HG03066 (cell line): ENCODE data around the gene TET1.
"Not testable (repeated sequence)": the region's sequence is repeated elsewhere in the genome, so short reads cannot be mapped to it uniquely, and the experiment has no call there.

Source experiments
- ATAC-seq: cut with Tn5 transposase; IDR thresholded peaks from one replicate; pipeline ENCODE4 v1.9.1; 2021; ENCODE audit warnings: low read depth; ENCODE audit not compliant: unreplicated experiment

Gene TET1

GRCh38 chr10:68684413-68684812 is 124.3 kb downstream of the TET1 start:
- no peak for ATAC-seq

GRCh38 chr10:68696018-68696417 is 135.9 kb downstream of the TET1 start:
- ATAC-seq = no peak

GRCh38 chr10:68697106-68697505 is 137.0 kb downstream of the TET1 start:
- no peak for ATAC-seq

DNA sequence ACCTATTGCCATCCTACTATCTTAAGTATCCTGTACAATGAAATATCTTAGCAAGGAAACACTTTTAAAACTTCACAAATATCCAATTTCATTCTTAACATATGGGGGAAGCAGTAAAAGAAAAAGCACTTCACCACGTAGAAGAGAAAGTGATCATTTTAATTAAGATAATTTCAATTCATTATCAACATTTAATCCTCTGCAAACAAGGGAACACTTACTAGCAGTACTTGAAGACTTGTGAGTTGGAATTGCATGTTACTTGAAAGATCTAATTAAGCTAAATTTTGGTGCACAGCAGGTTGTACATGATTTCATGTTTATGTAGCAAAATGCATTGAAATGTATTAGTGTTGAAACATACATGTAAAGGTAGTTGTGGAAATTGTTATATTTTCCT is 140.1 kb downstream of the TET1 start:
- ATAC-seq = no peak

- ATAC-seq = no peak
These were observed 145.4 kb downstream of the TET1 start for GRCh38 chr10:68705548-68705947.

- not testable (repeated sequence) for ATAC-seq
These were observed 148.8 kb downstream of the TET1 start for GRCh38 chr10:68708987-68709386.

- ATAC-seq = not testable (repeated sequence)
These were observed 152.9 kb downstream of the TET1 start for GRCh38 chr10:68713065-68713464.

DNA sequence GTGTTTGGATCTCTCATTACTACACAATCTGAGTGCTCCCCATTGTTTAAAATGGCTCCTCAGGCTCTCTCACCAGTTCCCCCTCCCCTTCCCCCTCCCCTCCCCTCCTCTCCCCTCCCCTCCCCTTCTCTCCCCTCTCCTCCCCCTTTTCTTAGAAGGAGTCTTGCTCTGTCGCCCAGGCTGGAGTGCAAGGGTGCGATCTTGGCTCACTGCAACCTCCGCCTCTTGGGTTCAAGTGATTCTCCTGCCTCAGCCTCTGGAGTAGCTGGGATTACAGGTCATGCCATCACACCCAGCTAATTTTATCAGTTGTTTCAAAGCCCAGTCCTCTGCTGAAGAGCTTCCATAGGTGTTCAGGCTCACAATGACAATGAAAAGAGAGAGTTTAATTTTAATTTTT is 157.3 kb downstream of the TET1 start:
- no peak for ATAC-seq

GRCh38 chr10:68720793-68721672 is 160.9 kb downstream of the TET1 start, which contains the start of gene CCAR1:
TSS of gene CCAR1 (plus strand) at chr10:68721239. CDS start at chr10:68722505, 1,266 bp downstream.
- peak; percentile 98 for ATAC-seq

GRCh38 chr10:68721673-68722335 is 161.7 kb downstream of the TET1 start:
- ATAC-seq = no peak

DNA sequence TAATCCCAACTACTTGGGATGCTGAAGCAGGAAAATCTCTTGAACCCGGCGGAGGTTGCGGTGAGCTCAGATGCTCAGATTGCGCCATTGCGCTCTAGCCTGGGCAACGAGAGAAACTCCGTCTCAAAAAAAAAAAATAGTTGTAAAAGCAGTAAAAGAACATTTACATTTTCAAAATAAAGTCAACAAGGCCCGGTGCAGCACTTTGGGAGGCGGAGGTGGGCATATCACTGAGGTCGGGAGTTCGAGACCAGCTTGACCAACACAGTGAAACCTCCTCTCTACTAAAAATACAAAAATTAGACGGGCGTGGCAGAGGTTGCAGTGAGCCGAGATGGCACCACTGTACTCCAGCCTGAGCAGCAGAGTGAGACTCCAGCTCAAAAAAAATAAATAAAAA is 164.9 kb downstream of the TET1 start:
- ATAC-seq = no peak

DNA sequence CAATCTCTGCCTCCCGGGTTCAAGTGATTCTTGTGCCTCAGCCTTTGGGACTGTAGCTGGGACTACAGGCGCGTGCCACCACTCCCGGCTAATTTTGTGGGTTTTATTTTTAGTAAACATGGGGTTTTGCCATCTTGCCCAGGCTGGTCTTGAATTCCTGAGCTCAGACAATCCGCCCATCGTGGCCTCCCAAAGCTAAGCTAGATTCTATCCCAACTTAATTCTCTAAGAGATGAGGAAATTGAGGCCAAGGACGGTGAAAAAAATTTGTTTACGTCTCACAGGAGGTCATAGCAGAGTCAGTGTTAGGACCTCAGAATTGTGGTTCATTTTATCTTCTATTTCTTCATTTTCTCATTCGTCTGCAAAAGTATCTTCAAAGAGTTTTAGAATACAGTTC is 167.0 kb downstream of the TET1 start:
- ATAC-seq = no peak

DNA sequence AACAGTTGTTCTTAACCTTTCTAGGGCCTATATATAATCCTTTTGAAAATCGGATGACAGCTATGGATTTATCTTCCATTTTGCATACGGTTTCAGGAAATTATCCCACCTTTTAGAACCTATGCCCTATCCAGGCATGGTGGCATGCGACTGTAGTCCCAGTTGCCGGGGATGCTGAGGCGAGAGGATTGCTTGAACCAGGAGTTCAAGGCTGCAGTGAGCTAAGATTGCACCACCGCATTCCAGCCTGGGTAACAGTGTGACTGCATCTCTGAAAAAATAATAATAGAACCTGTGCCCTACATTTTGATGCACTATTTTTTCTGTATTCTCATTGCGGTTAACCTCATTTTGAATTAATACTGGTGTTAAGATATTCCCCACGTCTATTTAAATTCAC is 172.5 kb downstream of the TET1 start:
- ATAC-seq = no peak

DNA sequence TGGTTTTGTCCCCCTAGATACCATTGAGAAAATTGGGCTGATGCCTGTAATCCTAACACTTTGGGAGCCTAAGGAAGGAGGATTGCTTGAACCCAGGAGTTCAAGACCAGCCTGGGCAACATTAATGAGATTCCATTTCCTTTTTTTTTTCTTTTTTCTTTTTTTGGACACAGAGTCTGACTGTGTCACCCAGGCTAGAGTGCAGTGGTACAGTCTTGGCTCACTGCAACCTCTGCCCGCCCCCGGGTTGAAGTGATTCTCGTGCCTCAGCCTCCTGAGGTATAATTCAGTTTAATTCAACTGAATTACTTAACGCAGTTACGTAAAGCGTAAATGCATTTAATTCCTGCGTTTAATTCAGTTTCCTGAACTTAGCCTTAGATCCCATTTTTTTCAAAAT is 174.2 kb downstream of the TET1 start:
- no peak for ATAC-seq

DNA sequence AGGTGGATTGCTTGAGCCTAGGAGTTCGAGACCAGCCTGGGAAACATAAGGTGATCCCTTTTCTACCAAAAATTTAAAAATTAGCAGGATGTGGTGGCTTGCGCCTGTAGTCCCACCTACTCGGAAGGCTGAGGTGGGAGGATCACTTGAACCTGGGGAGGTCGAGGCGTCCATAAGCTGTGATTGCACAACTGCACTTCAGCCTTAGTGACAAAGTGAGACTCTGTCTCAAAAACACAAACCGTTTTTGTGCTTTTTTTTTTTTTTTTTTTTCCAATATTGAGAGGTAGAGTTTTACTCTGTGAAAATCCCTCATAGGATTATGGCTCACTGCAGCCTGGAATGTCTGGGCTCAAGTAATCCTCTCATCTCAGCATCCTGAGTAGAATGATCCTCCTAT is 175.0 kb downstream of the TET1 start:
- ATAC-seq = no peak

DNA sequence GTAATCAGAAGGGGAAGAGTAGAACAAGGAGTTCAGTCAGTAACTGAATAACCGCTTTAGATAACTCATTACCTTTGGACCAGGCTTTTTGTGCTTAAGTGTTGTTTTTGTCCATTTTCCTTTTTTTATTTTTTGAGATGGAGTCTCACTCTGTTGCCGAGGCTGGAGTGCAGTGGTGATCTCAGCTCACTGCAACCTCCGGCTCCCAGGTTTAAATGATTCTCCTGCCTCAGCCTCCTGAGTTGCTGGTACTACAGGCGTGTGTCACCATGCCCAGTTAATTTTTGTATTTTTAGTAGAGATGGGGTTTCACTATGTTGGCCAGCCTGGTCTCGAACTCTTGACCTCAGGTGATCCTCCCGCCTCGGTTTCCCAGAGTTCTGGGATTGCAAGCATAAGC is 175.6 kb downstream of the TET1 start:
- not testable (repeated sequence) for ATAC-seq

GRCh38 chr10:68740676-68741075 is 180.5 kb downstream of the TET1 start:
- ATAC-seq = not testable (repeated sequence)

GRCh38 chr10:68742397-68742796 is 182.3 kb downstream of the TET1 start:
- no peak for ATAC-seq
